Myocyte (in vitro differentiated cells): ENCODE data around the gene CCDC85C. TPM values are rescaled to one million over a fixed set of nuclear protein-coding genes. Genes with fewer than 3 reads are reported as not detected.

Source experiments
- DNase-seq: peaks from one replicate; pipeline ENCODE4 v3.0.0-alpha.2; 2012; ENCODE audit warnings: low read depth
- total RNA-seq: library from RNA; depleted of rRNA; stranded (reverse); fragments of >200 nt; gene quantifications from 2 replicates; pipeline ENCODE4 v1.2.3, GENCODE V29; 2014

CCDC85C gene
- total RNA-seq, 1 donor from 2014 or later = 3.2 TPM

DNA sequence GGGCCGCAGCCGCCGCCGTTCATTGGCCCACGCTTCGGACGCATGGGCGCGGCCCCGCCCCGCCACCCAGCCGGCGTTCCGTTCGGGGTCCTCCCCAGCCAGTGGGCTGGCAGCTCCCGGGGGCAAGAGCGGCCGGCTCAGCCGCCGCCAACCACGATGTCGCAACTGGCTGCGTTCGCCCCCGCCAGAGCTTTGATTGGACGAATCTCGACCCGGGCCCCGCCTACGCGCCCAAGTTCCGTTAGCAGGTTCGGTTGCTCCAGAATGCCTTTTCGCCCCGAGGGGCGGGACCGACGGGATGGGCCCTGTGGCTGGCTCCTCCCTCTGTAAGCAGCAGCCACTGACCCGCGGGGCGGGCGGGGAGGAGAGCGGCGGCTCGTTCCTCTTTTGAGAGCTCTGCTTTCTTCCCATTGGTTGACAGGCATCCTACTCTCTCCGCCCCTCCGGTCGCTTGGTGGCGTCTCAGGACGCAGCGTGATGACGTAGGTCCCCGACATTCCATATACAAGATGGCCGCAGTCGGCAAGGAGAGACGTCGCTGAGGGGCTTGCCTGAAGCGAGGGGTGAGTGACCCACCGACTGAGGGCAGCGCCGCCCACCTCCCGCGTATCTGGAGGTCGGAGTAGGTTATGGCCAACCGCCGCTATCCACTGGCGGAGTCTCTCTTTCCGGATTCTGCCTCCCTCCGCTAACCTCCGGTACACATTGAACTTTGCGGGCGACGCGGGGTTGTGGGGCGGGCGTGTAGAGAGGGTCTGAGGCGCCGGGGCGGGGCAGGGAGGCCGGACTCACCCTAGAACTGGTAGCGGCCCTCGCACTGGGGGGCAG lies 122.9 kb downstream of the CCDC85C start, which contains the start of gene CCNK:
TSS of gene CCNK (plus strand) at position 493 of the 828 bp plus-strand sequence. CDS start 11,269 bp downstream, outside the sequence.
- peak; percentile 100 for DNase-seq

DNA sequence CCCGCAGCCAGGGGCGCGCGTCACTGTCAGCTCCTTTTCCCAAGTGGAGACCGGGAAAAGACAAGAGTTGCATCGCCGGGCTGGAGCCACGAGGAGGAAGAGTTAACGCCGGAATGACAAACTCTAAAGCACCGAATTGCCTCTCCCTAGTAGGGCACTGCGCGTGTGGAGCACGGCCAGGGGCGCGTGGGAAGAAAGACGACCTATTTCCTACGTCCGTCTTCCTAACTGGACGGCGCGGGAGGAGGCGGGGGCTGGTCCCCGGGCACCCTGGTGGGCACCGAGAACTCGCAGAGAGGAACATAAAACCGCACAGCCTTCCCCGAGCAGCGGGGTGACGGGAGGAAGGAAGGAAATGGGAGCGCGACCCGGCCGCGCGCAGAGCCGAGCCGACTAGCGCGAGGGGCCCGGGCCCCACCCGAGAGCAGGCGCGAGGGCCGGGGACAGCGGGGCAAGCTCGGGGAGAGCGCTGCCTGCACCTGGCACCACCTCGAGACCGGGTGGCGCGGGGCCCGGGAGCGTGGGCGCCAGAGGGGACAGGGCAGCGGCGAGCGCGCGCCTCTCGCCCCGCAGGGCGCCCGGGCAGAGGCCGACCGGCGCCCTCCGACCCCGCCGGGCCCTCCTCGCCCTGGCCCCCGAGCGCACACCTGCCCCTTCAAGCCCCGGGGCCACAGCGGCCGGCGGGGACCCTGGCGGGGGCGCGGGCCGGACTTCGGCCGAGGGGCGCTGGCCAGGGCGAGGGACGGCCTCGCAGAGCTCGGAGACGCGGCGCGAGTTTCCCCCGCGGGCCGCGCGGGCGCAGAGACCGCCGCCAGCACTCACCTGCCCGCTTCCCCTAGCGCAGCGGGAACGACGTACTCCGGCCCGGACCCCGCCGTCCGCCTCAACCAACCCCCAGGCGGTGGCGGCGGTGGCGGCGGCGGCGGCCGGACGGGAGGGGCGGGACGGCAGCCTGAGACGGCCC lies 123.8 kb downstream of the CCDC85C start, which contains the start of gene SETD3:
TSS of gene SETD3 (minus strand) at position 954 of the 964 bp plus-strand sequence. CDS start 15,054 bp downstream, outside the sequence.
- peak; percentile 76 for DNase-seq

DNA sequence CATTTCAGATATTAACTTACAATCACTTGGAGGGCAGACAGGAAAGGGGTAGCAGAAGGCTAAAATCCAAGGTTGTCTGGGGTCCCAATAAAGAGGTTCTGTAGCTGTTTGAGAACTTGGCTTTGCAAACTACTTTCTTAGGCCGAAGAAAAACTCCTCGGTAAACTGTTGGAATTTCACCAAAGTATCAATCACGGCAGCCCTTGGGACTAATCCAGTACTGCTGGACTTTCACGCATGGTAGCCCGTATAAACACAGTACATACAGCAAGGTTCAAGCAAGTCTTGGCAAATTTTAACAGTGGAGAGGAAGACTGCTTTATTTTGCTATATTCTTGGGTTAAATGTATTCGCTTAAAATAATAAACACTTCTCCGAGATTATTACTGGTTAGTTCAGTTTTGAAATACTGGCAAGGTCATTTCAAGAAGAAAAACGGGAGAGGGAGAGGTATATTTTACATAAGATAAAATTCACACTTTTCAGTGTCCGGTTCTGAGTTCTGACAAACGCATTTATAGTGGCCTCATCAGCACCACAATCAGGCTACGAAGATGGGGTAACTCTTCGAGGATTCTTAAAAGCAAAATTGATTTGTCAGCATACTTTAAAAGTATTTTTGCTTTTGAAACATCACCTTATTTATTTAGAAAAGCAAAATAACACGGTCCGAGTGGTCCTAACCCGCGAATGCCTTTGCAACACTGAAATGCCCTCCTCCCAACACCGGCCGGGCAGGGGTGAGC lies 124.7 kb downstream of the CCDC85C start:
- no peak for DNase-seq

GRCh38 chr14:99478128-99478527 lies 125.9 kb downstream of the CCDC85C start:
- no peak for DNase-seq

- DNase-seq = no peak
Measured at GRCh38 chr14:99476864-99477263, 127.1 kb downstream of the CCDC85C start.

DNA sequence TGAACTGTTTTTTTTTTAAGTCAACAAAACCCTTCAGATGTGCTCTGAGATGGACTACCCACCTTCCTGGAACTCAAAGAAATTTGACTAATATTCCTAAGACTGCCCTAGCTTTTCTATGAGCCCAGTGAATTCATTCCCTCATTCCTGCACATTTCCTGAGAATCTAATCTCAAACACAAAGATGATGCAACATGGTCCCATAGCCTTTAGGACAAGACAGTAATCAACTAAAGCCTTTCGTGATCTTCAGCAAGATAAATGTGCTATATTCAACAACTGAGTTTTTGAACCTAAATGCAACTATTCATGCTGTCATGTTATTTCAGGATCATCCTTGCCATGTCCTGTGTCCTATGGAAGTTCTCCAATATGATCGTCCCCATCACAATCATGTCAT lies 128.3 kb downstream of the CCDC85C start:
- no peak for DNase-seq

- DNase-seq = no peak
Measured at GRCh38 chr14:99475179-99475578, 128.8 kb downstream of the CCDC85C start.

DNA sequence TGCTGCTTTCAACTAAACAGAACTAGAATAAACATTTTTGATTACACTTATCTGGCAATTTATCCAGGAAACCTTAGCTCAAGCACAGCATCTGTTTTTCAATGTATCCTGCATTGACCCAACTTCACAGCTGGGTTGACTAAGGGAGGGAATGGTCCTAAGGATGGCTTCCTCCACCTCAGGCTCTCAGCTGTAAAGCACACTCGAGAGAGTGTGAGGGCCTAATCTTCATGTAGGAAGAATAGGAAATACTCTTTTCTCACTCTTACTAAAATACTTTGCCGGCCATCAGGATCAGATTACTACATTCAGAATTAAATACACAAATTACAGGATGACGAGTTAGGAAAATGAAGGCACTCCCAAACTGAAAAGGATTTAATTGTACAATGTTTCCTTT lies 130.5 kb downstream of the CCDC85C start:
- DNase-seq = no peak

DNA sequence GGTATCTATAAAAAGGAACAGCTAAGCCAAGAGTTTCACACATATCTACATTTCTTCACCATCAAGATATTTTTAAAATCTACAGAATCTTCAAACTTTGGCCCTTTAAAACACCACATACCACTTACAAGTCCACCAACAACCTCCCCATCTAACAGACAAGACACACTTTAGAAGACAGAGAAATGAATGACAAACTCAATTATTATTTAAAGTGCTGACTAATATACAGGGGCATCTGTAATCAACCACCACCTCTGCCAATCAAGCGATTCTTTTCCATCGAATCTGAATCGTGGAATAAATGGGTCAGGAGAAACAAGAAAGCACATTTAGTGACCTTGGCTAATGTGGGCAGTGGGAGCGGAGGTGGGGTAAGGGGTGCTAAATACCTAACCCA lies 131.1 kb downstream of the CCDC85C start:
- DNase-seq = peak; percentile 32

DNA sequence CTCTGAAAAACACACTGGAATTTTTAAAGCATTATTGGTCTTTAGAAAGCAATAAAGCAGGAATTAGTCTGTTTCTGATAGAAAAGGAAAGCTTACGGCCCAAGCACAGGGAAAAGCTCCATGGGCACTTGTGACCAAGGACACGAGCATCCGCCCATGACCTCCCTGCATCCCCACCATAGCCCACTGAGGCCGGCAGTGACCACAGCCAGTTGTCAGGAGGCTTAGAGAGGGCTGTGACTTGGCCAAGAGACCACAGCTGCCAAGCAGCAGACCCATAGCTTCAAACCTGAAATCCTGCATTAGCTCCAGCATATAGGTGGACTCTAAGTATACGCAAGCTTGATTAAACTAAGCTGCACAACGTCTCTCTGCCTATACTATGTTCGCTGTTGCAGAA lies 132.3 kb downstream of the CCDC85C start:
- DNase-seq = peak; percentile 88

- no peak for DNase-seq
Measured at GRCh38 chr14:99468836-99469592, 135.0 kb downstream of the CCDC85C start.

DNA sequence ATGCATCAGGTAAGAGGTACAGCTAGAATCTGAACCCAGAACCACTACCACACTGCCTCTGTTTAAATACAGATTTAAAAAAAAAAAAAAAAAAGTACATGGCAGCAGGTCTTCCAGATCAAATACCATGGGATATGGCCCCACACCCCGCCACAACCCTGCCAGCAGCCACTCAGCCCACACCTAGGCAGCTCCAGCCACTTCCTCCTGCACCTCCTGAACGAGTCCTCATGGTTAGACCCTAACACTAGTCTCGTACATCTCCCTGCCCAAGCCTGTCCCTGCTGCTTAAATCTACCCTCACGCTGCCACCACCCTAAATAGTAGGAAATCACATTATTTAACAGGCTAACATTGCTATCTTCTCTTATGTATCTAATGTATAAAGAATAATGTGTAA lies 135.9 kb downstream of the CCDC85C start:
- no peak for DNase-seq

DNA sequence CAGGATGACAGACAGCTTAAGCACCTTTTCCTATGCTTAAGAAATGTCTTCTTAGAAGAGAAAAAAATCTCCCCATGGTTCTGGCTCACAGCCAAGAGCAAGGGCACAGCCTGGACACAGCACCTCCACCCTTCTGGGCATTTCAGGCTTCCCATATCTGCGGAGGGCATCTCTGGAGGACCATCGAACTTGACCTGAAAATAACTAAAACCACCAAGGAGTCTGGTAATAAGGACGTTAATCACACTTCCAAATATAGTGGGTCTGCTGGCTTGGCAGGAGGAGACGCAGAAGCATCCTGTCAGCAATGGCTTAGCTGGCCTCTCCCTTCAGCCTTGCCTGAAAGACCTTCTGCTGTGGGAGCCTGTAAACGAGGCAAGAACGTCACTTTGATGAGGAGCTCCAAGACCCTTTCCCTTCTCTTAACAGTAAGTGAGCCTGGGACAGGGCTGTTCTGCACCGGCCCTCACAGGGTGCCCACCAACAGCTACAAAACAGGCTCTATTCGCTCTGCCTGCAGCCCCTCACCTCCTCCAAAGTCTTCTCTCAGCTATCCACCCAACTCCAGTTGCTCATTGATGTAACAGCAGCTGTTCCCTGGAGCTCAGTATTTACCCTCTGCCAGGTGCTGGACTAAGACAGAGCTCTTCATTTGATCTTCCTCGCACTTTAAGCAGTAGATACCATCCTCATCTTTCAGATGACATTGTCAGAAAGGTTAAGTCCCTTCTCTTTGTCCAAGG lies 136.5 kb downstream of the CCDC85C start:
- DNase-seq = peak; percentile 73

- DNase-seq = no peak
Measured at GRCh38 chr14:99466758-99467157, 137.2 kb downstream of the CCDC85C start.

DNA sequence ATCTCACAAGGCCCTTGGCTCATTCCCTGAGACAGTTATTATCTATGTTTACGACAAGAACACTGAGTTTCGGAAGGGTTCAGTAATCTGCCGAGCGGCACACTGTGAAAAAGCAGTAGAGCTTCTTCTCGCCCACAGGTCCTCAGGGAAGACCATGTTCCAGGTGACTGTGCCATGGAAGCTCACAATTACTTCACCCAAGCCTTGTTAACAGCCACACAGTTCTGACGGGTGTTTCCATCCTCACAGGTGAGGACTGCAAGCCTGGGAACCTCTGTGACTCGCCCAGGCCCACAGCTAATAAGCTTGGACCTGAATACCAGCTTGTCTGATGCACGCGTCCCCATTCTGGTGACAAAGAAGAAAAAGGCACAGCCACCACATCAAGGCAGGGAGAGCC lies 138.7 kb downstream of the CCDC85C start:
- DNase-seq = no peak

- DNase-seq = peak; percentile 41
Measured at GRCh38 chr14:99463974-99464373, 140.0 kb downstream of the CCDC85C start.

GRCh38 chr14:99462210-99462609 lies 141.8 kb downstream of the CCDC85C start:
- peak; percentile 56 for DNase-seq

DNA sequence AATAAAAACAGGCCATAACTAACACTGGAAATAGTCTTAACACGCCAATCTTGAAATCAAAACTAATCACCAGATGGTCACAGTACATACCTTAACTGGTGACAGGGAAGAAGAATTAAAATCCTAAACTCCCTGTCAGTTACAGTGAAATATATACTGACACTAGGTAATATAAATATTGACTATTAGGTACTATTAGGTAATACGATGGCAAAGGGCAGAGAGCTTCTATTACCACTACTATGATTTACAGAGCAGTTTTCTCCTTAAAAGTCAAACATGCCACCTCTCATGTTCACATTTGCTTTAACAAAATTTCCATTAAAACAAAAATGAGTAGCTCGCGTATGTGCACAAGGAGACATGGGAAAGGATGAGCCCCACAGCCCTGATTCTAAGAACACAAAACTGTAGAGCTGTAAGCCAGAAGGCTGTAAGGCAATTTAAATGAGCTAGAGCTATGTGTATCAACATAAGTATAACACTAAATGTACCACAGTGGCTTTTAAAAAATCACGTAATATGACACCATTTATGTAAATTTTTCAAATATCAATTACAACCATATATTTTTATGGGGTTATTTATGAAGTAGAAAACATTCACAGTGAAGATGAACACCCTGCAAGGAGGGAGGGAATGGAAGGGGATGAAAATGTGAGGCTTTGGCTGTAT lies 142.5 kb downstream of the CCDC85C start:
- no peak for DNase-seq

DNA sequence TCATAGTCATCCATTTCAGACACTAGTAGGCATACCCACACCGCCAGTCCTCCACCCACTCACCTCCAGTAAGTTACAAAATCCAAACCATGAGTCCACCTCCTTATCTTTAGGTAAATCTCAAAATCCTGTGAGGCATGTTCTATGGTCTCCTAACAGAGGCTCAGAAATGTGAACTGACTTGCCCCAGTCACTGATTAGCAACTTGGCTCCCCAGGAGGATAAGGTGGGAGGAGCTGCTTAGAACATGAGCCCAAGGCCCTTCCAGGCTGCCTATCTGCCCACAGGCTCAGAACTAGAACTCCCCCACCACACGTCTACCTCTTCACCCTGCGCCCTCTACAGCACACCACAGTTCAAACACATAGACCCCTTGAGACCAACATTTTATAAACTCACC lies 143.2 kb downstream of the CCDC85C start:
- peak; percentile 35 for DNase-seq
